DND-41 (cell line): Measurements from ENCODE around the gene BMP8B.

Experiments used
- ATAC-seq: fragments of 200-7000 bp; cut with Tn5 transposase; 3 replicates; pipeline ENCODE4 v1.9.1; 2021; ENCODE audit warnings: low read depth; ENCODE audit not compliant: insufficient read depth
- DNase-seq: peaks from one replicate; pipeline ENCODE4 v3.0.0-alpha.2; 2020
- H2AFZ ChIP-seq: 2 replicates; pipeline ENCODE4 v1.6.0; 2012; ENCODE audit warnings: low read depth, low read length
- H3K27ac ChIP-seq: 2 replicates; pipeline ENCODE4 v1.5.1; 2012; ENCODE audit warnings: low read length, inconsistent platforms
- H3K27me3 ChIP-seq: fragments of 200-600 bp; sonication (generic); 2 replicates; pipeline ENCODE4 v1.6.0; 2012; ENCODE audit warnings: low read length, mild to moderate bottlenecking, inconsistent platforms; ENCODE audit not compliant: insufficient read depth, poor library complexity
- H3K36me3 ChIP-seq: 2 replicates; pipeline ENCODE4 v1.5.1; 2012; ENCODE audit warnings: low read length, inconsistent platforms; ENCODE audit not compliant: insufficient read depth
- H3K4me1 ChIP-seq: 2 replicates; pipeline ENCODE4 v1.5.1; 2012; ENCODE audit warnings: mild to moderate bottlenecking, low read length; ENCODE audit not compliant: insufficient read depth
- H3K4me2 ChIP-seq: 2 replicates; pipeline ENCODE4 v1.6.0; 2012; ENCODE audit warnings: mild to moderate bottlenecking, moderate library complexity, low read length, inconsistent platforms; ENCODE audit not compliant: insufficient read depth
- H3K4me3 ChIP-seq, 2 experiments: fragments of 200-600 bp in 1 of 2; shearing (Covaris generic) in 1 of 2; 2 replicates each; pipeline ENCODE4 v1.5.1; 2012 to 2016; ENCODE audit warnings: inconsistent platforms in 2 of 2, low read length in 2 of 2, mild to moderate bottlenecking in 2 of 2, low read depth in 1 of 2, moderate library complexity in 1 of 2
- H3K79me2 ChIP-seq: 2 replicates; pipeline ENCODE4 v1.6.0; 2012; ENCODE audit warnings: low read length, inconsistent platforms; ENCODE audit not compliant: insufficient read depth
- H3K9ac ChIP-seq: 2 replicates; pipeline ENCODE4 v1.6.0; 2012; ENCODE audit warnings: low read depth, mild to moderate bottlenecking, inconsistent platforms, low read length, moderate library complexity
- H3K9me3 ChIP-seq: 2 replicates; pipeline ENCODE4 v1.5.1; 2012; ENCODE audit warnings: low read length, moderate library complexity, mild to moderate bottlenecking, inconsistent platforms; ENCODE audit not compliant: insufficient read depth, severe bottlenecking
- H4K20me1 ChIP-seq: 2 replicates; pipeline ENCODE4 v1.6.0; 2012; ENCODE audit warnings: low read length; ENCODE audit not compliant: insufficient read depth
- EZH2 ChIP-seq: IDR thresholded peaks from 3 replicates; pipeline ENCODE4 v1.6.1; 2012; ENCODE audit warnings: borderline replicate concordance, low read depth, mild to moderate bottlenecking, moderate library complexity, low read length, inconsistent platforms; ENCODE audit not compliant: severe bottlenecking
- TF ChIP-seq, protein P1 (sequence below): IDR thresholded peaks from 2 replicates; pipeline ENCODE4 v1.5.1; 2012; ENCODE audit warnings: borderline replicate concordance, low read length, moderate library complexity, mild to moderate bottlenecking; ENCODE audit not compliant: poor library complexity, severe bottlenecking; ENCODE audit errors: extremely low read depth

Gene BMP8B

DNA sequence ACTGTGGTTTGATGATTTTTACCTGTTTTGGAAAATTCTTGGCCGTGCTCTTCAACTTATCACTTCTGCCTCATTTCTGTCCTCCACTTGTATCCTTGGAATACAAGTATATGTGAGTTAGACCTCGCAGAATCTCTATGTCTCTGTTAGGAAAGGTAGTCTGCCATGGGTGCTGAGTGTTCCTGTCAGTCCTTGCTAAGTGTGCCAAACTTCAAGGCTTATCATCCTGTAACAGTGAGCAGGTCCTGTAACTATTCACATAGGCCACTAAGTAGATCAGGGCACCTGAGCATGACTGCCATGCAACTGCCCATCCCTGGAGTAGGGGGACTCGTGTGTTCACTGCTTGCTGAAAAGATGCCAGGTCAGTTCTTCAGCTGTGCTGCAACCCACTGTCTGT lies 24.2 kb upstream of the BMP8B start:
- DNase-seq = no peak
- H2AFZ ChIP-seq = no peak overlapping the region
- ATAC-seq = no peak
- H3K27me3 ChIP-seq = peaks cover 3% of the 10 kb centered on the region
- H4K20me1 ChIP-seq = no peaks in the 10 kb centered on the region
- no peaks in the 10 kb centered on the region for H3K36me3 ChIP-seq
- no peaks in the 10 kb centered on the region for H3K79me2 ChIP-seq
- H3K4me3 ChIP-seq = no peak overlapping the region
- TF ChIP-seq EZH2 = no peak
- TF ChIP-seq, protein P1, sequence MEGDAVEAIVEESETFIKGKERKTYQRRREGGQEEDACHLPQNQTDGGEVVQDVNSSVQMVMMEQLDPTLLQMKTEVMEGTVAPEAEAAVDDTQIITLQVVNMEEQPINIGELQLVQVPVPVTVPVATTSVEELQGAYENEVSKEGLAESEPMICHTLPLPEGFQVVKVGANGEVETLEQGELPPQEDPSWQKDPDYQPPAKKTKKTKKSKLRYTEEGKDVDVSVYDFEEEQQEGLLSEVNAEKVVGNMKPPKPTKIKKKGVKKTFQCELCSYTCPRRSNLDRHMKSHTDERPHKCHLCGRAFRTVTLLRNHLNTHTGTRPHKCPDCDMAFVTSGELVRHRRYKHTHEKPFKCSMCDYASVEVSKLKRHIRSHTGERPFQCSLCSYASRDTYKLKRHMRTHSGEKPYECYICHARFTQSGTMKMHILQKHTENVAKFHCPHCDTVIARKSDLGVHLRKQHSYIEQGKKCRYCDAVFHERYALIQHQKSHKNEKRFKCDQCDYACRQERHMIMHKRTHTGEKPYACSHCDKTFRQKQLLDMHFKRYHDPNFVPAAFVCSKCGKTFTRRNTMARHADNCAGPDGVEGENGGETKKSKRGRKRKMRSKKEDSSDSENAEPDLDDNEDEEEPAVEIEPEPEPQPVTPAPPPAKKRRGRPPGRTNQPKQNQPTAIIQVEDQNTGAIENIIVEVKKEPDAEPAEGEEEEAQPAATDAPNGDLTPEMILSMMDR = no peak
- no peak overlapping the region for H3K4me2 ChIP-seq
- no peak overlapping the region for H3K27ac ChIP-seq
- no peaks in the 10 kb centered on the region for H3K9me3 ChIP-seq
- 0 out of 2 replicates have a peak, but pooled peaks cover 4% of the 10 kb centered on the region for H3K4me1 ChIP-seq
- no peak overlapping the region for H3K9ac ChIP-seq

DNA sequence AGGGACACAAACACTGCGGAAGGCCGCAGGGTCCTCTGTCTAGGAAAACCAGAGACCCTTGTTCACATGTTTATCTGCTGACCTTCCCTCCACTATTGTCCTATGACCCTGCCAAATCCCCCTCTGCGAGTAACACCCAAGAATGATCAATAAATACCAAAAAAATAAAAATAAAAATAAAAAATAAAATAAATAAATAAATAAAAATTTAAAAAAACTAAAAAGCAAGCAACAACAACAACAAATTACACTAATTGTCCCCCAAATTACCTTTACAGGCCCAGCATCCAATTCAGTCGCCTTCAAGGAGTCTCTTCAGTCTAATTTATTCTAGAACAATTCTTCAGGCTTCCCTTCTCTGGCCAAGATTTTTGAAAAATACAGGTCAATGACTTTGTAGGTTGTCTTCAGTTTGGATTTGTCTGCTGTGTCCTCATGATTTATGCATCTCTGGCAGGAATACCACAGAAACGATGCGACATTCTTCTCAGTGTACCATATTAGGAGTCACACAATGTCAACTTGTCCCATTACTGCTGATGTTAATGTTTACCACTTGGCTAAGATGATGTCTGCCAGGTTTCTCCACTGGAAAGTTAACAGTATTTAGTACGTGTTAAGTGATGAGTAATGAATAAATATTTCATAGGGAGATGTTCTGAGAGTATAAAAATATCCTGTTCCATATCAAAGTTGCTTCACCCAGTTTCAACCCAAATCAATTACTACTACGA lies 20.3 kb upstream of the BMP8B start:
- Histone ChIP-seq H3K79me2 (no peaks in the 10 kb centered on the region), H3K4me1 (no peaks in the 10 kb centered on the region), H3K27ac (no peak overlapping the region), H3K36me3 (no peaks in the 10 kb centered on the region), H3K9ac (no peak overlapping the region), H3K4me2 (no peak overlapping the region), H3K9me3 (no peaks in the 10 kb centered on the region), H2AFZ (no peak overlapping the region), H4K20me1 (no peaks in the 10 kb centered on the region), H3K27me3 (no peaks in the 10 kb centered on the region), H3K4me3 (no peak overlapping the region)
- DNase-seq (no peak), ATAC-seq (no peak)
- no peak for TF ChIP-seq EZH2
- TF ChIP-seq, protein P1 = no peak

- H3K27me3 ChIP-seq = no peaks in the 10 kb centered on the region
- H3K36me3 ChIP-seq = no peaks in the 10 kb centered on the region
- no peaks in the 10 kb centered on the region for H4K20me1 ChIP-seq
- TF ChIP-seq, protein P1 = no peak
- no peaks in the 10 kb centered on the region for H3K79me2 ChIP-seq
- DNase-seq (no peak), ATAC-seq (no peak)
- H3K27ac ChIP-seq = no peak overlapping the region
- no peak overlapping the region for H3K4me2 ChIP-seq
- H2AFZ ChIP-seq = no peak overlapping the region
- no peaks in the 10 kb centered on the region for H3K4me1 ChIP-seq
- H3K9me3 ChIP-seq = no peaks in the 10 kb centered on the region
- no peak overlapping the region for H3K9ac ChIP-seq
- no peak overlapping the region for H3K4me3 ChIP-seq
Measured at GRCh38 chr1:39805385-39805784, 16.7 kb upstream of the BMP8B start.
